ENCODE results near the gene KIFAP3. TPM values are rescaled to one million over a fixed set of nuclear protein-coding genes. Genes with fewer than 3 reads are reported as not detected.

The KIFAP3 gene
- total RNA-seq, 1 experiment from 2014 or later: 20.0 TPM

DNA sequence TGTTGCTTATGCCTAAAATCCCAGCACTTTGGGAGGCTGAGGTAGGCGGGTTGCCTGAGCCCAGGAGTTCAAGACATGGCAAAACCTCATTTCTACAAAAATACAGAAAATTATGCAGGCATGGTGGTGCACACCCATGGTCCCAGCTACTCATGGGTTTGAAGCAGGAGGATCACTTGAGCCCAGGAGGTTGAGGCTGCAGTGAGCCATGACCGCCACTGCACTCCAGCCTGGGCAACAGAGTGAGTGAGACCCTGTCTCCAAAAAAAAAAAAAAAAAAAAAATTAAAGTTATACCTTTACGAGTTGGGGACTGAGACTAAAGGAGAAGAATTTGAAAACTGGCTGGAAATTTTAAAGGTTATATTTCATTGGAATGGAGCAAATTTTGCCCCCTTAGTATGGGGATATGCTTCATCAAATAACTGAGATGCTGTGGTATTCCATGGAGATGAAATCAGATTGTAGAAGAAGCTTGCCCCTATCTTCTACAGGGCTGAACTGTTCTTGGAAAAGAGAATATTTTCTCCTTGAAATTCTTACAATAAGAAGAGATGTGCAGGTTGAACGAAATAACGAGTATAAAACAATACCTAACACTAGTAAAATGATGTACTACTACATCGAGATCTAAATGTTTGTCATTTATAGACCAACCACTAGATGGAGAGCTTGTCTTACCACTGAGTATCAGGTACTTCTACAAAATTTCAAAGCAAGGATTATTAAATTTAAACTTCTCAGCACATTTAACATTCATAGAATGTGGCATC, 145.9 kb downstream of the KIFAP3 start:
- no peaks in the 10 kb centered on the region for H3K36me3 ChIP-seq (ENCODE audit: control insufficient read depth, insufficient read depth, low read length)
- TF ChIP-seq SIN3A (IDR thresholded peaks at IDR 0.05; ENCODE audit: borderline replicate concordance, insufficient read depth, low read depth, low read length): no peak
- TF ChIP-seq, protein P1, sequence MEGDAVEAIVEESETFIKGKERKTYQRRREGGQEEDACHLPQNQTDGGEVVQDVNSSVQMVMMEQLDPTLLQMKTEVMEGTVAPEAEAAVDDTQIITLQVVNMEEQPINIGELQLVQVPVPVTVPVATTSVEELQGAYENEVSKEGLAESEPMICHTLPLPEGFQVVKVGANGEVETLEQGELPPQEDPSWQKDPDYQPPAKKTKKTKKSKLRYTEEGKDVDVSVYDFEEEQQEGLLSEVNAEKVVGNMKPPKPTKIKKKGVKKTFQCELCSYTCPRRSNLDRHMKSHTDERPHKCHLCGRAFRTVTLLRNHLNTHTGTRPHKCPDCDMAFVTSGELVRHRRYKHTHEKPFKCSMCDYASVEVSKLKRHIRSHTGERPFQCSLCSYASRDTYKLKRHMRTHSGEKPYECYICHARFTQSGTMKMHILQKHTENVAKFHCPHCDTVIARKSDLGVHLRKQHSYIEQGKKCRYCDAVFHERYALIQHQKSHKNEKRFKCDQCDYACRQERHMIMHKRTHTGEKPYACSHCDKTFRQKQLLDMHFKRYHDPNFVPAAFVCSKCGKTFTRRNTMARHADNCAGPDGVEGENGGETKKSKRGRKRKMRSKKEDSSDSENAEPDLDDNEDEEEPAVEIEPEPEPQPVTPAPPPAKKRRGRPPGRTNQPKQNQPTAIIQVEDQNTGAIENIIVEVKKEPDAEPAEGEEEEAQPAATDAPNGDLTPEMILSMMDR (IDR thresholded peaks at IDR 0.05): peak; percentile 74; the same call in 1 of the 2 replicates
- no peak overlapping the region; the same call in 1 of the 2 replicates for H3K27ac ChIP-seq (ENCODE audit: low read length)
- intact Hi-C loops (cut with micrococcal nuclease; ENCODE audit: unreplicated experiment) (loop anchor here (2.0 to 10.0 kb wide), 3 partner anchors 146 to 1000 kb away; partner anchors contain the start of gene KIFAP3), in situ Hi-C loops (cut with HindIII; ENCODE audit: low pct_unique_long_range_greater_than_20kb, low sequenced_read_pairs) (no loop called here)
- H3K9me3 ChIP-seq (ENCODE audit: control insufficient read depth, insufficient read depth, low read depth, low read length): no peaks in the 10 kb centered on the region
- ChIA-PET POLR2A (no interaction called here), CTCF (no interaction called here)
- H3K4me3 ChIP-seq (ENCODE audit: low read depth in 2 of 2, low read length in 2 of 2): no peak overlapping the region
- peaks cover 4% of the 10 kb centered on the region; the same call in 1 of the 2 replicates for H3K4me1 ChIP-seq (ENCODE audit: control insufficient read depth, insufficient read depth, low read length)
- no TSS peak for BruUV-seq (replicated peaks)
- H3K27me3 ChIP-seq (ENCODE audit: control insufficient read depth, insufficient read depth, low read length): no peaks in the 10 kb centered on the region
- DNase-seq (ENCODE audit: low read depth, low spot score) (peak; percentile 24), ATAC-seq (peak; percentile 82; the same call in 1 of the 2 replicates)

DNA sequence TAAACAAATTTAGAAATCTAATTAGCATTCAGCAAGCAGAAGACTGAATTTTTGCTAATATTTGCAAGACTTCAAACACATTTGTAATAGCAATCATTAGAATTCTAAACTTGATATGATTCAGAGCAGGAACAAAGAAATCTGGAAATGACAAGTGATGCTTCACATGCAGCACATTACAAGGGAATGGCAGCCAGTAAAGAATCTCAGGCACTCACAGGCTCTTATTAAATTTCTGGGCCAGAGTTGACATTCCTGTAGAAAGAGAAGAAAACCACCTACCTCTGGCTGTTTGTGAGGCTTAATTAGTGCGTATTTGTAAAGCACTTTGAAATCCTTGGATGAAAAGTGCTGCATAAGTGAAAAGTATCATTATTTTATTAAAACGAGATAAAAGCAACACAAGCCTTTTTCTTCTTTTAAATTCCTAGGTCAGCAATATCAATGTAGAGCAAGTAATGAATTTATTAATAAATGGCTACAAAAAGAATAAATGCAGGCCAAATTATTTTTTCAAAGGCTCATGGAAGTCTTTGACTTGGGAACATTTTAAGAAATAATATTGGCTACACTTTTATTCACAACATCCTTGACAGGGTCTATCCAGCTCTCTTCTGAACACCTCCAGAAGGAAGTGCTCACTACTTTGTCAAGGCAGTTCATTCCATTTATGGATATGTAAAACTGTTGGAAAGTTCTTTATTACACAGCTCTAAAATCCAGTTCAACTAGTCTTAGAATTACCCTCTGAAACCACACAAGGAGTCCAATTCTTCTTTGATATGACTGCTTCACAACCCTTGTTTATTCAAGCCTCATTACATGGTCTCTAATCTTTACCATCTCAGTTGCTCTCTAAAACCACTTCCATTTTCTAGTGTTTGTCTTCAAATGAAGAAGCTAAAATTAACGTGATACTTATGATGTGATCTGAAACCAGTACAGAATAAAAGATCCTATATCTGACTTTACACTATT, 148.7 kb downstream of the KIFAP3 start:
- DNase-seq (ENCODE audit: low read depth, low spot score) (no peak), ATAC-seq (no peak)
- H3K27me3 ChIP-seq (ENCODE audit: control insufficient read depth, insufficient read depth, low read length): no peaks in the 10 kb centered on the region
- H3K36me3 ChIP-seq (ENCODE audit: control insufficient read depth, insufficient read depth, low read length): no peaks in the 10 kb centered on the region
- intact Hi-C loops (cut with micrococcal nuclease; ENCODE audit: unreplicated experiment) (loop anchor here (10.0 kb wide), 2 partner anchors 149 to 749 kb away; partner anchors contain the start of gene KIFAP3), in situ Hi-C loops (cut with HindIII; ENCODE audit: low pct_unique_long_range_greater_than_20kb, low sequenced_read_pairs) (no loop called here)
- no peaks in the 10 kb centered on the region for H3K9me3 ChIP-seq (ENCODE audit: control insufficient read depth, insufficient read depth, low read depth, low read length)
- H3K4me1 ChIP-seq (ENCODE audit: control insufficient read depth, insufficient read depth, low read length): no peaks in the 10 kb centered on the region
- POLR2A ChIA-PET: no interaction called here
- no peak overlapping the region for H3K27ac ChIP-seq (ENCODE audit: low read length)
- no peak overlapping the region for H3K4me3 ChIP-seq (ENCODE audit: low read depth in 2 of 2, low read length in 2 of 2)
- TF ChIP-seq, protein P2, sequence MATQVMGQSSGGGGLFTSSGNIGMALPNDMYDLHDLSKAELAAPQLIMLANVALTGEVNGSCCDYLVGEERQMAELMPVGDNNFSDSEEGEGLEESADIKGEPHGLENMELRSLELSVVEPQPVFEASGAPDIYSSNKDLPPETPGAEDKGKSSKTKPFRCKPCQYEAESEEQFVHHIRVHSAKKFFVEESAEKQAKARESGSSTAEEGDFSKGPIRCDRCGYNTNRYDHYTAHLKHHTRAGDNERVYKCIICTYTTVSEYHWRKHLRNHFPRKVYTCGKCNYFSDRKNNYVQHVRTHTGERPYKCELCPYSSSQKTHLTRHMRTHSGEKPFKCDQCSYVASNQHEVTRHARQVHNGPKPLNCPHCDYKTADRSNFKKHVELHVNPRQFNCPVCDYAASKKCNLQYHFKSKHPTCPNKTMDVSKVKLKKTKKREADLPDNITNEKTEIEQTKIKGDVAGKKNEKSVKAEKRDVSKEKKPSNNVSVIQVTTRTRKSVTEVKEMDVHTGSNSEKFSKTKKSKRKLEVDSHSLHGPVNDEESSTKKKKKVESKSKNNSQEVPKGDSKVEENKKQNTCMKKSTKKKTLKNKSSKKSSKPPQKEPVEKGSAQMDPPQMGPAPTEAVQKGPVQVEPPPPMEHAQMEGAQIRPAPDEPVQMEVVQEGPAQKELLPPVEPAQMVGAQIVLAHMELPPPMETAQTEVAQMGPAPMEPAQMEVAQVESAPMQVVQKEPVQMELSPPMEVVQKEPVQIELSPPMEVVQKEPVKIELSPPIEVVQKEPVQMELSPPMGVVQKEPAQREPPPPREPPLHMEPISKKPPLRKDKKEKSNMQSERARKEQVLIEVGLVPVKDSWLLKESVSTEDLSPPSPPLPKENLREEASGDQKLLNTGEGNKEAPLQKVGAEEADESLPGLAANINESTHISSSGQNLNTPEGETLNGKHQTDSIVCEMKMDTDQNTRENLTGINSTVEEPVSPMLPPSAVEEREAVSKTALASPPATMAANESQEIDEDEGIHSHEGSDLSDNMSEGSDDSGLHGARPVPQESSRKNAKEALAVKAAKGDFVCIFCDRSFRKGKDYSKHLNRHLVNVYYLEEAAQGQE (IDR thresholded peaks at IDR 0.05; ENCODE audit: insufficient read depth in 1 of 2, low read depth in 2 of 2, low read length in 1 of 2): no peak
- TF ChIP-seq, protein P1 (IDR thresholded peaks at IDR 0.05): no peak
- TF ChIP-seq POLR2AphosphoS5 (IDR thresholded peaks at IDR 0.05; ENCODE audit: low read depth, low read length): no peak
- no peak for TF ChIP-seq SIN3A (IDR thresholded peaks at IDR 0.05; ENCODE audit: borderline replicate concordance, insufficient read depth, low read depth, low read length)
- no peak for TF ChIP-seq TCF7L2 (IDR thresholded peaks at IDR 0.05; ENCODE audit: low read depth, low read length)
- BruUV-seq (replicated peaks): no TSS peak
- CTCF ChIA-PET: interaction anchor here (0.6 kb wide), 1 partner anchor 764 kb away, joined by 3 read pairs; no protein-coding TSS in a partner anchor
